GM23338 (cell line): ENCODE results near the gene LLGL2.

ENCODE experiments used
- CREB1 ChIP-seq: fragments of 250-450 bp; sonication (Bioruptor Pico); IDR thresholded peaks from 2 replicates; pipeline ENCODE4 v1.5.0; 2020; ENCODE audit warnings: low read depth, mild to moderate bottlenecking, moderate library complexity
- CTCF ChIP-seq, 2 experiments: fragments of 200-600 bp in 1 of 2; sonication (generic) in 1 of 2; conservative IDR thresholded peaks; 2 replicates each; pipeline versions ENCODE4 v1.5.1 to v1.6.1; 2016 to 2017; ENCODE audit warnings: antibody characterized with exemption in 2 of 2, low read depth in 2 of 2, mild to moderate bottlenecking in 2 of 2, moderate library complexity in 1 of 2
- ETS1 ChIP-seq: IDR thresholded peaks from 2 replicates; pipeline ENCODE4 v1.6.1; 2016; ENCODE audit warnings: antibody characterized with exemption
- EZH2 ChIP-seq: fragments of 200-600 bp; sonication (generic); IDR thresholded peaks from one replicate; pipeline ENCODE4 v1.8.0; 2017; ENCODE audit warnings: antibody characterized with exemption, mild to moderate bottlenecking, low read depth; ENCODE audit not compliant: unreplicated experiment
- EZH2phosphoT487 ChIP-seq: fragments of 200-600 bp; sonication (generic); IDR thresholded peaks from one replicate; pipeline ENCODE4 v1.8.1; 2018; ENCODE audit warnings: antibody characterized with exemption; ENCODE audit not compliant: unreplicated experiment
- JUNB ChIP-seq: IDR thresholded peaks from one replicate; pipeline ENCODE4 v1.6.1; 2016; ENCODE audit warnings: antibody characterized with exemption; ENCODE audit not compliant: unreplicated experiment
- POLR2AphosphoS5 ChIP-seq: IDR thresholded peaks from 2 replicates; pipeline ENCODE4 v1.6.1; 2016; ENCODE audit warnings: antibody characterized with exemption, low read depth
- REST ChIP-seq: IDR thresholded peaks from one replicate; pipeline ENCODE4 v1.6.1; 2018; ENCODE audit warnings: antibody characterized with exemption; ENCODE audit not compliant: unreplicated experiment
- ZNF114 ChIP-seq: fragments of 250-450 bp; sonication (Bioruptor Pico); IDR thresholded peaks from 2 replicates; pipeline ENCODE4 v1.5.0; 2020; ENCODE audit warnings: mild to moderate bottlenecking, moderate library complexity
- ZNF331 ChIP-seq: fragments of 250-450 bp; sonication (Bioruptor Pico); IDR thresholded peaks from 2 replicates; pipeline ENCODE4 v1.5.0; 2020; ENCODE audit warnings: low read depth, mild to moderate bottlenecking, moderate library complexity

DNA sequence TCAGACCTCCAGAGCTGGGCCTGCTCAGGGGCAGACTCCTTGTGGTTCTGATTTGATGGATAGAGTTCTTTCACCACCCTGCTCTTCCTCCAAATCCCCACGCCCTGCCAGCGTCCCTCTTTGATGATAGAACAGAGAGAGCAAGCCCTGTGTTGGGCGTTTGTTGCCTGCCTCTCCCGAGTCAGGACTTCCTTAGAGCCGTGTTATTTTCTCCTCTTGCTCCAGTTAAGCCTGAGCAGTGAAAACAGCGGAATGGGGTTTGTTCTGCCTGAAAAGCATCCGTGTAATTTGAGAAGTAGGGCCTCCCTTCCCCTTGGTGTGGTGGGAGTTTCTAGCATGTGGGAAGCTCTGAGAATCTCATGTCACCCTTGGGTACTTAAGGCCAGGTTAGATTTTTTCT is 47.0 kb upstream of the LLGL2 start:
- TF ChIP-seq CTCF (conservative IDR thresholded peaks at IDR 0.05; ENCODE audit: low read depth in 2 of 2) (no peak), EZH2 (no peak), CREB1 (CRISPR knock-in tag) (no peak), EZH2phosphoT487 (no peak), POLR2AphosphoS5 (no peak), ETS1 (no peak), JUNB (no peak), ZNF331 (CRISPR knock-in tag) (no peak), ZNF114 (CRISPR knock-in tag) (no peak), REST (no peak)
